ENCODE data around the gene CYTL1. TPM values are rescaled to one million over a fixed set of nuclear protein-coding genes. Genes with fewer than 3 reads are reported as not detected.

Gene CYTL1
- total RNA-seq, 4 donors from 2014 or later: 5.9 to 9.6 TPM; not detected in 2

DNA sequence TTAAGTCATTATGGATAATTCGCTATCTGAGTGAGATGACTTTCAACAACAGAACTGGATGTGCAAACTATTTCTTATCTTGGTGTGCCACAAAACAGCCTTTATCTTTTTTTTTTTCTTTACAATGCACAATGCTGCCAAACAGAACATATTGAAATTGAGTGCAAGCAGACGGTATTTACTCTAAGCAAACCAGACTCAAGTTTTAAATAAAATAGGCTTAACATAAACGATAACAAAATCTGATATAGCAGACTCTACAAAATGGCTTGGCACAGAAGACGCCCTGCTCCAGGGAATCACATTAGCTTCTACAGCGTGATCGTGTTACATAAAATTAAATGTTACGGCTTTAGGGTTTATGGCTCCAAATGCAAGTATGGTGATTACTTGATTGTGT is 22.4 kb upstream of the CYTL1 start:
- Histone ChIP-seq H3K27ac (no peak overlapping the region), H3K27me3 (no peaks in the 10 kb centered on the region), H3K9me3 (no peaks in the 10 kb centered on the region), H3K4me1 (peaks cover 0 to 21% (median 6%) of the 10 kb centered on the region in 4 donors), H3K4me3 (no peak overlapping the region), H3K36me3 (no peaks in the 10 kb centered on the region)
- TF ChIP-seq POLR2A (IDR thresholded peaks at IDR 0.05) (no peak), EP300 (IDR thresholded peaks at IDR 0.05) (no peak)
- TF ChIP-seq, protein P1, sequence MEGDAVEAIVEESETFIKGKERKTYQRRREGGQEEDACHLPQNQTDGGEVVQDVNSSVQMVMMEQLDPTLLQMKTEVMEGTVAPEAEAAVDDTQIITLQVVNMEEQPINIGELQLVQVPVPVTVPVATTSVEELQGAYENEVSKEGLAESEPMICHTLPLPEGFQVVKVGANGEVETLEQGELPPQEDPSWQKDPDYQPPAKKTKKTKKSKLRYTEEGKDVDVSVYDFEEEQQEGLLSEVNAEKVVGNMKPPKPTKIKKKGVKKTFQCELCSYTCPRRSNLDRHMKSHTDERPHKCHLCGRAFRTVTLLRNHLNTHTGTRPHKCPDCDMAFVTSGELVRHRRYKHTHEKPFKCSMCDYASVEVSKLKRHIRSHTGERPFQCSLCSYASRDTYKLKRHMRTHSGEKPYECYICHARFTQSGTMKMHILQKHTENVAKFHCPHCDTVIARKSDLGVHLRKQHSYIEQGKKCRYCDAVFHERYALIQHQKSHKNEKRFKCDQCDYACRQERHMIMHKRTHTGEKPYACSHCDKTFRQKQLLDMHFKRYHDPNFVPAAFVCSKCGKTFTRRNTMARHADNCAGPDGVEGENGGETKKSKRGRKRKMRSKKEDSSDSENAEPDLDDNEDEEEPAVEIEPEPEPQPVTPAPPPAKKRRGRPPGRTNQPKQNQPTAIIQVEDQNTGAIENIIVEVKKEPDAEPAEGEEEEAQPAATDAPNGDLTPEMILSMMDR (IDR thresholded peaks at IDR 0.05): no peak
- WGBS, 2 donors: 45 to 51% methylated on average over 7 of the region's 7 CpGs
- no peak for DNase-seq (ENCODE audit: low spot score in 2 of 2)

DNA sequence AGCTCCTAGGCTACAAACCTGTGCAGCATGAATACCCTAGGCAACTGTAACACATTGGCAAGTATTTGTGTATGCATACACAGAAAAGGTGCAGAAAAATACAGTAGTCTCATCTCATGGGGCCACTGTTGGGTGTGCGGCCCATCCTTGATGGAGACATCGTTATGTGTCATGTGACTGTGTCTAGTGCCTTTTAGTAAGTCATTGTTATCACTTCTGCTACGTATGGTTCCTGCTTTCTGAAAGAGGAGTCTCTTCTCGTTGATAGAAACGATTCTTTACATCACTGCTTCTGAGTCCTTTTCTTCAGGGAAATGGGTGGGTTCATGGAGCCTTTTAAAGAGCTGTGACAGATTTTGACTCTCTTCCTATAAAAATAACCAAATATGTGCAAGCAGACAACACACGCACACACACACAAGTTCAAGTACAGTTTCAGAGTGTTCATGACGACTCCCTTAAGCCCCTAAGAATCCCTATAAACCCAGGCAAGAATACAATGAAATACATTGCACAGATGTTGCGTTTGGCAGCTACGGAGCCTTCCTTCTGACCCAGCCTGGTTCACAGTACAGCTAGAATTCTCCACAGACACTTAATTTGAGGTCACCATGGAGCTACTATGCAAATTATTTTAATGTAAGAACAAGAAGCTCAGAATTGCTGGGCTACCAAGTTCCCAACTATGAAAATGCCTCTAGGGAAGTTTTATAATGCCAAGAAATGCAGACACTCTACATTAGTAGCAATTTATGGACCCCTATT is 21.8 kb upstream of the CYTL1 start:
- 45 to 50% methylated on average over 9 of the region's 9 CpGs for WGBS, 2 donors
- DNase-seq (ENCODE audit: low spot score in 2 of 2): no peak
- H3K4me1 ChIP-seq: peaks cover 0 to 21% (median 6%) of the 10 kb centered on the region in 4 donors
- no peaks in the 10 kb centered on the region for H3K27me3 ChIP-seq
- no peak overlapping the region for H3K27ac ChIP-seq
- H3K36me3 ChIP-seq: no peaks in the 10 kb centered on the region
- no peak overlapping the region for H3K4me3 ChIP-seq
- H3K9me3 ChIP-seq: no peaks in the 10 kb centered on the region
- TF ChIP-seq POLR2A (IDR thresholded peaks at IDR 0.05) (no peak), EP300 (IDR thresholded peaks at IDR 0.05) (no peak)
- TF ChIP-seq, protein P1 (IDR thresholded peaks at IDR 0.05): no peak

DNA sequence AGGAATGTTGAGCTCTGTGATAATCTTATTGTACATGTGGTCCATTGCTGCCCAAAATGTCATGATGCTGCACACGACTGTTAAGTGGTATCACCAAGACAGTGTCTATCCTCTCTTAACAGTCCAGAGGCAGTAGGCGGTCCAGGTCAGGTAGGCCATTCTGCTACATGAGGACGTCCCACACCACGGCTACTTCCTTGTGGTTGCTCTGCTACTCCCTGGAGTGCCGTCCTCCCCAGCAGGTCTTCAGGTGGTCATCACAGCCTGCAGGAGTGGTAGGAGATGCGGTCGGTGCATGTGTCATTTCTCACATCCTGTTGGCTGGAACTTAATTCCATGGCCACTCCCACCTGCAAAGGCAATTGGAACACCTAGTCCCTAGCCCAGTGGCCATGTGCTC is 20.5 kb upstream of the CYTL1 start:
- no peak for DNase-seq (ENCODE audit: low spot score in 2 of 2)
- no peak overlapping the region for H3K4me3 ChIP-seq
- H3K4me1 ChIP-seq: peaks cover 0 to 17% (median 6%) of the 10 kb centered on the region in 4 donors
- no peak for TF ChIP-seq POLR2A (IDR thresholded peaks at IDR 0.05)
- TF ChIP-seq EP300 (IDR thresholded peaks at IDR 0.05): no peak
- H3K27me3 ChIP-seq: no peaks in the 10 kb centered on the region
- no peak overlapping the region for H3K27ac ChIP-seq
- no peaks in the 10 kb centered on the region for H3K9me3 ChIP-seq
- WGBS, 2 donors: 93 to 99% methylated on average over 7 of the region's 7 CpGs
- no peaks in the 10 kb centered on the region for H3K36me3 ChIP-seq

DNA sequence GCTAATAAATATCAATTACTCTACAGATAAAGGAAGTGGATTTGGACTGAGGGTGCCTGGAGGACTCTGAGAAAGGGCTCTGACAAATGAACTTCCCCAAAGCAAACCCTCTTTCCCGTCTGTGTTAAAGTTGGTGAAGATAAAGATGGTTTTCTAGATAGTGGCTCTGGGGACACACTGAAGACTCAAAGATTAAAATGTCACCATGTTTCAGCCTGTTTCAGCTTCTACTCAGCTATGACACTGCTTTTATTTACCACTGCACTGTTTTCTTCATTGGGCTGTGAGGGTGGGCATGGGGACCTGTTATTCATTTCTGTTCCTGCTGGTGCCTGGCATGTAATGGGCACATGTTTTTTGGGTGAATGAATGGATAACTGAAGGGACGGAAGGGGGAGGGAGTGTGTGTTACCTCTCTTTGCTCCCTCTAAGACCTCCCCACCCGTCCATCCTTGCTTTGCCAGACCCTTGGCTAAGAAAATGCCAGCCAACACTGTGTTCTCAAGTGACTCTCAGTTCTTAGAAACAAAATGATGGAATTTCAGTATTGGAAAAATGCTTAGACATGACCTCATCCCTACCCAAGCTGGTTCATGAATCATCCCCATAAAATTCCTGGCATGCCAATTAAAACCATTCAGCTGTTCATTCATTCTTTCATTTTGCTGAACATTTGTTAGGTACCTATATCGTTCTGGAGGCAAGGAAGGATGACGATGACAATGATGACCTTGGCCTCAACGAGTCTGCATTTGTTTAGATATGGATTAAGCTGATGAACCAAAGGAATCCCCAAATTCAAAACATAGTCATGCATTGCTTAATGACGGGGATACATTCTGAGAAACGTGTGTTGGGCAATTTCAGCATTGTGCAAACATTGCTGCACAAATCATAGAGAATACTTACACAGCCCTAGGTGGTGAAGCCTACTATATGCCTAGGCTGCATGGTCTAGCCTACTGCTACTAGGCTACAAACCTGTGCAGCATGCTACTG is 18.6 kb upstream of the CYTL1 start:
- H3K27ac ChIP-seq: peak overlapping the region in 2 of 4 donors; percentile 33 to 66
- WGBS, 2 donors: 36 to 40% methylated on average over 8 of the region's 8 CpGs
- peaks cover 0 to 32% (median 6%) of the 10 kb centered on the region in 4 donors for H3K4me1 ChIP-seq
- no peaks in the 10 kb centered on the region for H3K27me3 ChIP-seq
- TF ChIP-seq, protein P1 (IDR thresholded peaks at IDR 0.05): no peak
- peak in 1 of 2 donors; percentile 75 for TF ChIP-seq EP300 (IDR thresholded peaks at IDR 0.05)
- H3K36me3 ChIP-seq: no peaks in the 10 kb centered on the region
- H3K4me3 ChIP-seq: no peak overlapping the region
- DNase-seq (ENCODE audit: low spot score in 2 of 2): peak in 1 of 2 donors; percentile 75
- H3K9me3 ChIP-seq: no peaks in the 10 kb centered on the region

DNA sequence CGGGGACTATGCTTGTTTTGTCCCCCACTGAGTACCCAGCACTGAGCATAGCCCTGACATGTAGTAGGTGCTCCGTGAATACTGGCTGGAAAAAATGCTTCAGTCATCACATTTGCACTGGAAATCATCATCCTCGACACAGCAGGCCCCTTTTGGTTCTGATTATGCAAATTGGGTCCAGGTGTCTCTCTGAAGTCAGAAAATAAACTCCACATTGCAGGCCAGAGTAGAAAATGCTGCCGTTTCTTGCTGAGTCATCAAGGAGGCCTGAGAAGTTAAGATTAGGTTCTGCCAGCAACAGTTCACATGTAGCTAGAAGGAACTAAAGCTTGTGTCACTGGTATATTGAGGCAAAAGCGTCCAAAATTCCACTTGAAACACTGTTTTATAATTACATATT is 17.0 kb upstream of the CYTL1 start:
- H3K4me1 ChIP-seq: peaks cover 0 to 32% (median 6%) of the 10 kb centered on the region in 4 donors
- no peak overlapping the region for H3K27ac ChIP-seq
- no peak overlapping the region for H3K4me3 ChIP-seq
- WGBS, 2 donors: 54 to 56% methylated on average over 5 of the region's 5 CpGs
- no peaks in the 10 kb centered on the region for H3K9me3 ChIP-seq
- DNase-seq (ENCODE audit: low spot score in 2 of 2): no peak
- TF ChIP-seq EP300 (IDR thresholded peaks at IDR 0.05): no peak
- TF ChIP-seq POLR2A (IDR thresholded peaks at IDR 0.05): no peak
- TF ChIP-seq, protein P1 (IDR thresholded peaks at IDR 0.05): no peak
- H3K36me3 ChIP-seq: no peaks in the 10 kb centered on the region
- H3K27me3 ChIP-seq: no peaks in the 10 kb centered on the region

All from tibial nerve (tissue), 4 donors.